Panc1 (cell line): Measurements from ENCODE around the gene KIF21A.

Experiments
- CTCF ChIP-seq: fragments of 450-650 bp; IDR thresholded peaks from 2 replicates; pipeline ENCODE4 v1.5.1; 2017; ENCODE audit warnings: mild to moderate bottlenecking
- POLR2AphosphoS5 ChIP-seq: IDR thresholded peaks from 2 replicates; pipeline ENCODE4 v1.6.1; 2012; ENCODE audit warnings: mild to moderate bottlenecking, low read depth, low read length, moderate library complexity
- REST ChIP-seq, 2 experiments: IDR thresholded peaks; 2 replicates each; pipeline ENCODE4 v1.6.1; 2011 to 2012; ENCODE audit warnings: low read depth in 2 of 2, control low read depth in 1 of 2, low read length in 1 of 2, mild to moderate bottlenecking in 1 of 2, moderate library complexity in 1 of 2; ENCODE audit not compliant: insufficient read depth in 1 of 2
- SIN3A ChIP-seq: IDR thresholded peaks from 2 replicates; pipeline ENCODE4 v1.6.1; 2012; ENCODE audit warnings: low read depth, mild to moderate bottlenecking, low read length, moderate library complexity, borderline replicate concordance; ENCODE audit not compliant: insufficient read depth

- TF ChIP-seq CTCF (no peak), SIN3A (no peak), REST (IDR thresholded peaks at IDR 0.05; ENCODE audit: insufficient read depth in 1 of 2, low read depth in 2 of 2, low read length in 1 of 2) (no peak), POLR2AphosphoS5 (no peak)
These were observed 99.3 kb downstream of the KIF21A start for GRCh38 chr12:39343665-39344064.
